Measurements from ENCODE around the gene PLXNC1. TPM values are rescaled to one million over a fixed set of nuclear protein-coding genes. Genes with fewer than 3 reads are reported as not detected.

PLXNC1 gene
- total and polyA plus RNA-seq, 9 of the 15 experiments (the other 6 are each of a cell fraction or from before 2014, with no cell fraction given), result 0.08 to 0.87 (median 0.28) TPM

DNA sequence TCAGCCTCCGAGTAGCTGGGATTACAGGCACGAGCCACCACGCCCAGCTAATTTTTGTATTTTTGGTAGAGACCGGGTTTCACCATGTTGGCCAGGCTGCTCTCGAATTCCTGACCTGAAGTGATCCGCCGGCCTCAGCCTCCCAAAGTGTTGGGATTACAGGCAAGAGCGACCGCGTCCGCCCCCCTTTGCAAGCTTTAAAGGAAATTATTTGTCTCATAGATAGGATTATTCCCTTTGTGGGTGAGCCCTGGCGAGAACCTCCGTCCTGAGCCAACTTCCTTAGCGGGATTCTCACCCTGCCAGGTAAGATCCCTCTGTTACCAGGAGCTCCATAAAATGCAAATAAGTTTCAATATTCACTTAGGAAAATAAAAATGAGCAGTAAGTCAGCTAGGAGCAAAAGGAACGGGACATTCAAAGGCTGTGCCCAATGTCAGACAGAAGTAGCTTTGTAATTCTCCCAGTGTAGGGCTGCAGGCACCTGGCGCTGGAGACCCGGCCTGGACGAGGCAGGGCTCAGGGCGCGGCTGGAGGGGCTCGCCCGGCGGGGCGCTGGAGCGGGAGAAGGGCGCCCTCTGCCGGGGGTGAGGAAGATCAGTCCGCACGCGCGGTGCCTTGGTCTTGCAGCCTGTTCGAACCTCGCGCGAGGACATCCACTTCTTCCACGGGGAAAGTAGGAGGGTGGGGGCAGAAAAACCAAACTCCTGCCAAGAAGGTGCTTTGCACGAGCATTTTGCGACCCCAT, 47.2 kb upstream of the PLXNC1 start (continued):
- TF ChIP-seq ZNF224 (CRISPR knock-in tag; IDR thresholded peaks at IDR 0.05) (no peak), FOXJ3 (CRISPR knock-in tag; IDR thresholded peaks at IDR 0.05) (no peak), ZNF699 (CRISPR knock-in tag; IDR thresholded peaks at IDR 0.05; ENCODE audit: insufficient replicate concordance) (no peak), KAT8 (IDR thresholded peaks at IDR 0.05; ENCODE audit: low read depth) (no peak), HMGN3 (IDR thresholded peaks at IDR 0.05; ENCODE audit: borderline replicate concordance, extremely low read depth, insufficient read length, low read depth, low read length) (no peak), BHLHE40 (IDR thresholded peaks at IDR 0.05; ENCODE audit: low read length) (peak; percentile 64; the same call in 1 of the 2 replicates), ZNF212 (CRISPR knock-in tag; IDR thresholded peaks at IDR 0.05) (no peak), TARDBP (IDR thresholded peaks at IDR 0.05) (no peak), XRCC5 (IDR thresholded peaks at IDR 0.05; ENCODE audit: low read depth, low read length) (no peak), ZNF696 (CRISPR knock-in tag; conservative IDR thresholded peaks at IDR 0.05) (no peak), NRF1 (conservative IDR thresholded peaks at IDR 0.05 in 1 of 2, IDR thresholded peaks at IDR 0.05 in 1 of 2) (no peak), CREM (IDR thresholded peaks at IDR 0.05; ENCODE audit: low read depth) (0 out of 2 replicates have a peak, but pooled peaks have one; percentile 17), CEBPB (tag; IDR thresholded peaks at IDR 0.05) (no peak), KDM5B (IDR thresholded peaks at IDR 0.05; ENCODE audit: insufficient replicate concordance, low read depth, low read length) (no peak), KLF10 (CRISPR knock-in tag; IDR thresholded peaks at IDR 0.05) (no peak), PHB2 (IDR thresholded peaks at IDR 0.05; ENCODE audit: low read depth) (no peak), SNIP1 (IDR thresholded peaks at IDR 0.05; ENCODE audit: low read depth) (no peak), PHF21A (IDR thresholded peaks at IDR 0.05; ENCODE audit: borderline replicate concordance, low read depth) (no peak), ZSCAN32 (CRISPR knock-in tag; IDR thresholded peaks at IDR 0.05) (no peak), SAFB (IDR thresholded peaks at IDR 0.05; ENCODE audit: borderline replicate concordance, low read depth, low read length) (no peak), SP1 (CRISPR knock-in tag; IDR thresholded peaks at IDR 0.05) (no peak), BDP1 (IDR thresholded peaks at IDR 0.05; ENCODE audit: insufficient read depth, insufficient read length) (no peak)
- TF ChIP-seq, protein P1, sequence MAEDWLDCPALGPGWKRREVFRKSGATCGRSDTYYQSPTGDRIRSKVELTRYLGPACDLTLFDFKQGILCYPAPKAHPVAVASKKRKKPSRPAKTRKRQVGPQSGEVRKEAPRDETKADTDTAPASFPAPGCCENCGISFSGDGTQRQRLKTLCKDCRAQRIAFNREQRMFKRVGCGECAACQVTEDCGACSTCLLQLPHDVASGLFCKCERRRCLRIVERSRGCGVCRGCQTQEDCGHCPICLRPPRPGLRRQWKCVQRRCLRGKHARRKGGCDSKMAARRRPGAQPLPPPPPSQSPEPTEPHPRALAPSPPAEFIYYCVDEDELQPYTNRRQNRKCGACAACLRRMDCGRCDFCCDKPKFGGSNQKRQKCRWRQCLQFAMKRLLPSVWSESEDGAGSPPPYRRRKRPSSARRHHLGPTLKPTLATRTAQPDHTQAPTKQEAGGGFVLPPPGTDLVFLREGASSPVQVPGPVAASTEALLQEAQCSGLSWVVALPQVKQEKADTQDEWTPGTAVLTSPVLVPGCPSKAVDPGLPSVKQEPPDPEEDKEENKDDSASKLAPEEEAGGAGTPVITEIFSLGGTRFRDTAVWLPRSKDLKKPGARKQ (CRISPR knock-in tag; IDR thresholded peaks at IDR 0.05), result no peak
- TF ChIP-seq, protein P2, sequence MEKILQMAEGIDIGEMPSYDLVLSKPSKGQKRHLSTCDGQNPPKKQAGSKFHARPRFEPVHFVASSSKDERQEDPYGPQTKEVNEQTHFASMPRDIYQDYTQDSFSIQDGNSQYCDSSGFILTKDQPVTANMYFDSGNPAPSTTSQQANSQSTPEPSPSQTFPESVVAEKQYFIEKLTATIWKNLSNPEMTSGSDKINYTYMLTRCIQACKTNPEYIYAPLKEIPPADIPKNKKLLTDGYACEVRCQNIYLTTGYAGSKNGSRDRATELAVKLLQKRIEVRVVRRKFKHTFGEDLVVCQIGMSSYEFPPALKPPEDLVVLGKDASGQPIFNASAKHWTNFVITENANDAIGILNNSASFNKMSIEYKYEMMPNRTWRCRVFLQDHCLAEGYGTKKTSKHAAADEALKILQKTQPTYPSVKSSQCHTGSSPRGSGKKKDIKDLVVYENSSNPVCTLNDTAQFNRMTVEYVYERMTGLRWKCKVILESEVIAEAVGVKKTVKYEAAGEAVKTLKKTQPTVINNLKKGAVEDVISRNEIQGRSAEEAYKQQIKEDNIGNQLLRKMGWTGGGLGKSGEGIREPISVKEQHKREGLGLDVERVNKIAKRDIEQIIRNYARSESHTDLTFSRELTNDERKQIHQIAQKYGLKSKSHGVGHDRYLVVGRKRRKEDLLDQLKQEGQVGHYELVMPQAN (IDR thresholded peaks at IDR 0.05; ENCODE audit: borderline replicate concordance), result no peak
- TF ChIP-seq, protein P3, sequence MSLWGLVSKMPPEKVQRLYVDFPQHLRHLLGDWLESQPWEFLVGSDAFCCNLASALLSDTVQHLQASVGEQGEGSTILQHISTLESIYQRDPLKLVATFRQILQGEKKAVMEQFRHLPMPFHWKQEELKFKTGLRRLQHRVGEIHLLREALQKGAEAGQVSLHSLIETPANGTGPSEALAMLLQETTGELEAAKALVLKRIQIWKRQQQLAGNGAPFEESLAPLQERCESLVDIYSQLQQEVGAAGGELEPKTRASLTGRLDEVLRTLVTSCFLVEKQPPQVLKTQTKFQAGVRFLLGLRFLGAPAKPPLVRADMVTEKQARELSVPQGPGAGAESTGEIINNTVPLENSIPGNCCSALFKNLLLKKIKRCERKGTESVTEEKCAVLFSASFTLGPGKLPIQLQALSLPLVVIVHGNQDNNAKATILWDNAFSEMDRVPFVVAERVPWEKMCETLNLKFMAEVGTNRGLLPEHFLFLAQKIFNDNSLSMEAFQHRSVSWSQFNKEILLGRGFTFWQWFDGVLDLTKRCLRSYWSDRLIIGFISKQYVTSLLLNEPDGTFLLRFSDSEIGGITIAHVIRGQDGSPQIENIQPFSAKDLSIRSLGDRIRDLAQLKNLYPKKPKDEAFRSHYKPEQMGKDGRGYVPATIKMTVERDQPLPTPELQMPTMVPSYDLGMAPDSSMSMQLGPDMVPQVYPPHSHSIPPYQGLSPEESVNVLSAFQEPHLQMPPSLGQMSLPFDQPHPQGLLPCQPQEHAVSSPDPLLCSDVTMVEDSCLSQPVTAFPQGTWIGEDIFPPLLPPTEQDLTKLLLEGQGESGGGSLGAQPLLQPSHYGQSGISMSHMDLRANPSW (CRISPR knock-in tag; IDR thresholded peaks at IDR 0.05), result no peak

All from K562 (cell line).